Activated naive CD8-positive, alpha-beta T cell (primary cell): ENCODE measurements around the gene AHI1.

Experiments used
- H3K27ac Mint-ChIP-seq: one replicate; pipeline ENCODE4 v1.8.0; 2021; ENCODE audit warnings: mixed read lengths
- H3K27me3 Mint-ChIP-seq: one replicate; pipeline ENCODE4 v1.8.0; 2021; ENCODE audit warnings: mixed read lengths
- H3K36me3 Mint-ChIP-seq: one replicate; pipeline ENCODE4 v1.8.0; 2021; ENCODE audit warnings: mixed read lengths
- H3K4me1 Mint-ChIP-seq: one replicate; pipeline ENCODE4 v1.8.0; 2021; ENCODE audit warnings: low read depth, mixed read lengths
- H3K4me3 Mint-ChIP-seq: one replicate; pipeline ENCODE4 v1.8.0; 2021; ENCODE audit warnings: mild to moderate bottlenecking, mixed read lengths
- H3K9me3 Mint-ChIP-seq: one replicate; pipeline ENCODE4 v1.8.0; 2021; ENCODE audit warnings: low read depth, mixed read lengths

AHI1 gene

GRCh38 chr6:135497412-135498184, at the start of gene AHI1:
Gene AHI1 (minus strand): TSS chr6:135497740. CDS start chr6:135492237, 5,503 bp downstream.
- Mint-ChIP-seq H3K36me3 (peaks cover 15% of the 10 kb centered on the region), H3K27ac (no peak within 1 kb of the TSS), H3K9me3 (no peaks in the 10 kb centered on the region), H3K4me1 (peaks cover 19% of the 10 kb centered on the region), H3K27me3 (no peaks in the 10 kb centered on the region), H3K4me3 (no peak within 1 kb of the TSS)

GRCh38 chr6:135546680-135547418, 49.3 kb upstream of the AHI1 start:
- Mint-ChIP-seq H3K9me3 (no peaks in the 10 kb centered on the region), H3K36me3 (no peaks in the 10 kb centered on the region), H3K4me1 (no peaks in the 10 kb centered on the region), H3K4me3 (no peak overlapping the region), H3K27me3 (peaks cover 2% of the 10 kb centered on the region), H3K27ac (no peak overlapping the region)

GRCh38 chr6:135546206-135546605, 48.7 kb upstream of the AHI1 start:
- no peak overlapping the region for H3K4me3 Mint-ChIP-seq
- H3K9me3 Mint-ChIP-seq, result no peaks in the 10 kb centered on the region
- H3K4me1 Mint-ChIP-seq, result no peaks in the 10 kb centered on the region
- peaks cover 8% of the 10 kb centered on the region for H3K27me3 Mint-ChIP-seq
- H3K36me3 Mint-ChIP-seq, result no peaks in the 10 kb centered on the region
- no peak overlapping the region for H3K27ac Mint-ChIP-seq

- Mint-ChIP-seq H3K4me3 (no peak overlapping the region), H3K27me3 (peaks cover 8% of the 10 kb centered on the region), H3K27ac (no peak overlapping the region), H3K4me1 (peaks cover 17% of the 10 kb centered on the region), H3K9me3 (no peaks in the 10 kb centered on the region), H3K36me3 (no peaks in the 10 kb centered on the region)
These were observed 42.8 kb upstream of the AHI1 start for GRCh38 chr6:135540207-135540840.

- no peaks in the 10 kb centered on the region for H3K36me3 Mint-ChIP-seq
- peaks cover 8% of the 10 kb centered on the region for H3K27me3 Mint-ChIP-seq
- H3K9me3 Mint-ChIP-seq, result no peaks in the 10 kb centered on the region
- H3K4me3 Mint-ChIP-seq, result no peak overlapping the region
- H3K27ac Mint-ChIP-seq, result peak overlapping the region; percentile 72
- peaks cover 17% of the 10 kb centered on the region for H3K4me1 Mint-ChIP-seq
These were observed 40.3 kb upstream of the AHI1 start for GRCh38 chr6:135537741-135538301.

GRCh38 chr6:135535989-135536414, 38.5 kb upstream of the AHI1 start:
- Mint-ChIP-seq H3K4me3 (peak overlapping the region; percentile 31), H3K27me3 (no peaks in the 10 kb centered on the region), H3K36me3 (no peaks in the 10 kb centered on the region), H3K4me1 (peaks cover 17% of the 10 kb centered on the region), H3K9me3 (no peaks in the 10 kb centered on the region), H3K27ac (peak overlapping the region; percentile 65)

- no peak overlapping the region for H3K27ac Mint-ChIP-seq
- H3K27me3 Mint-ChIP-seq, result no peaks in the 10 kb centered on the region
- H3K4me3 Mint-ChIP-seq, result no peak overlapping the region
- no peaks in the 10 kb centered on the region for H3K36me3 Mint-ChIP-seq
- peaks cover 17% of the 10 kb centered on the region for H3K4me1 Mint-ChIP-seq
- no peaks in the 10 kb centered on the region for H3K9me3 Mint-ChIP-seq
These were observed 37.3 kb upstream of the AHI1 start for GRCh38 chr6:135534773-135535380.

GRCh38 chr6:135532559-135532958, 35.0 kb upstream of the AHI1 start:
- Mint-ChIP-seq H3K4me1 (peaks cover 13% of the 10 kb centered on the region), H3K9me3 (no peaks in the 10 kb centered on the region), H3K27ac (no peak overlapping the region), H3K4me3 (no peak overlapping the region), H3K27me3 (no peaks in the 10 kb centered on the region), H3K36me3 (no peaks in the 10 kb centered on the region)

GRCh38 chr6:135531954-135532490, 34.5 kb upstream of the AHI1 start:
- Mint-ChIP-seq H3K36me3 (no peaks in the 10 kb centered on the region), H3K4me1 (peaks cover 8% of the 10 kb centered on the region), H3K27me3 (no peaks in the 10 kb centered on the region), H3K4me3 (no peak overlapping the region), H3K27ac (no peak overlapping the region), H3K9me3 (no peaks in the 10 kb centered on the region)

- Mint-ChIP-seq H3K4me3 (no peak overlapping the region), H3K27ac (no peak overlapping the region)
These were observed 32.6 kb upstream of the AHI1 start for GRCh38 chr6:135530113-135530512.

GRCh38 chr6:135527960-135528249, 30.4 kb upstream of the AHI1 start:
- H3K27me3 Mint-ChIP-seq, result no peaks in the 10 kb centered on the region
- H3K4me1 Mint-ChIP-seq, result no peaks in the 10 kb centered on the region
- no peaks in the 10 kb centered on the region for H3K36me3 Mint-ChIP-seq
- no peak overlapping the region for H3K27ac Mint-ChIP-seq
- H3K4me3 Mint-ChIP-seq, result no peak overlapping the region
- no peaks in the 10 kb centered on the region for H3K9me3 Mint-ChIP-seq

More at GRCh38 chr6:135530113-135530512, 32.6 kb upstream of the AHI1 start:
- H3K9me3 Mint-ChIP-seq, result no peaks in the 10 kb centered on the region
- no peaks in the 10 kb centered on the region for H3K27me3 Mint-ChIP-seq
- no peaks in the 10 kb centered on the region for H3K4me1 Mint-ChIP-seq
- H3K36me3 Mint-ChIP-seq, result no peaks in the 10 kb centered on the region

- no peaks in the 10 kb centered on the region for H3K9me3 Mint-ChIP-seq
- H3K27me3 Mint-ChIP-seq, result no peaks in the 10 kb centered on the region
These were observed 29.8 kb upstream of the AHI1 start for GRCh38 chr6:135527116-135527959.

GRCh38 chr6:135525594-135525993, 28.1 kb upstream of the AHI1 start:
- no peak overlapping the region for H3K4me3 Mint-ChIP-seq
- no peaks in the 10 kb centered on the region for H3K9me3 Mint-ChIP-seq
- H3K27me3 Mint-ChIP-seq, result no peaks in the 10 kb centered on the region
- no peaks in the 10 kb centered on the region for H3K36me3 Mint-ChIP-seq
- H3K4me1 Mint-ChIP-seq, result no peaks in the 10 kb centered on the region
- no peak overlapping the region for H3K27ac Mint-ChIP-seq

More at GRCh38 chr6:135527116-135527959, 29.8 kb upstream of the AHI1 start:
- H3K4me1 Mint-ChIP-seq, result no peaks in the 10 kb centered on the region
- H3K36me3 Mint-ChIP-seq, result no peaks in the 10 kb centered on the region
- no peak overlapping the region for H3K4me3 Mint-ChIP-seq
- no peak overlapping the region for H3K27ac Mint-ChIP-seq
